ENCODE data around the gene MYRIP.
"Not testable (repeated sequence)": the region's sequence is repeated elsewhere in the genome, so short reads cannot be mapped to it uniquely, and the experiment has no call there.

Gene MYRIP

GRCh38 chr3:40043444-40043755 is 234.0 kb downstream of the MYRIP start:
- peak; percentile 73 for DNase-seq

- DNase-seq: peak; percentile 98
These were observed 235.1 kb downstream of the MYRIP start for GRCh38 chr3:40044487-40044886.

- DNase-seq: no peak
These were observed 235.6 kb downstream of the MYRIP start for GRCh38 chr3:40045051-40045450.

- DNase-seq: no peak
These were observed 236.7 kb downstream of the MYRIP start for GRCh38 chr3:40046149-40046548.

GRCh38 chr3:40047406-40047805 is 238.0 kb downstream of the MYRIP start:
- no peak for DNase-seq

GRCh38 chr3:40053663-40054062 is 244.3 kb downstream of the MYRIP start:
- DNase-seq: no peak

GRCh38 chr3:40054568-40055222 is 245.3 kb downstream of the MYRIP start:
- DNase-seq: peak; percentile 91

- no peak for DNase-seq
These were observed 246.0 kb downstream of the MYRIP start for GRCh38 chr3:40055361-40055760.

- no peak for DNase-seq
These were observed 246.5 kb downstream of the MYRIP start for GRCh38 chr3:40055956-40056355.

GRCh38 chr3:40057077-40057476 is 247.7 kb downstream of the MYRIP start:
- DNase-seq: peak; percentile 58

- DNase-seq: peak; percentile 51
These were observed 248.4 kb downstream of the MYRIP start for GRCh38 chr3:40057786-40058185.

- DNase-seq: no peak
These were observed 259.2 kb downstream of the MYRIP start for GRCh38 chr3:40068636-40069035.

GRCh38 chr3:40070816-40071215 is 261.4 kb downstream of the MYRIP start:
- DNase-seq: peak; percentile 64

GRCh38 chr3:40071683-40072238 is 262.4 kb downstream of the MYRIP start:
- no peak for DNase-seq

- DNase-seq: no peak
These were observed 264.1 kb downstream of the MYRIP start for GRCh38 chr3:40073310-40074007.

- not testable (repeated sequence) for DNase-seq
These were observed 267.7 kb downstream of the MYRIP start for GRCh38 chr3:40077139-40077538.

GRCh38 chr3:40077828-40078492 is 268.6 kb downstream of the MYRIP start:
- not testable (repeated sequence) for DNase-seq

GRCh38 chr3:40078590-40078989 is 269.2 kb downstream of the MYRIP start:
- no peak for DNase-seq

GRCh38 chr3:40079203-40079846 is 269.9 kb downstream of the MYRIP start:
- peak; percentile 96 for DNase-seq

- DNase-seq: peak; percentile 66
These were observed 270.4 kb downstream of the MYRIP start for GRCh38 chr3:40079847-40080240.

- no peak for DNase-seq
These were observed 273.7 kb downstream of the MYRIP start for GRCh38 chr3:40083066-40083465.

- DNase-seq: not testable (repeated sequence)
These were observed 275.0 kb downstream of the MYRIP start for GRCh38 chr3:40084424-40084823.
